Measurements from ENCODE around the gene DTHD1. TPM values are rescaled to one million over a fixed set of nuclear protein-coding genes. Genes with fewer than 3 reads are reported as not detected.

DTHD1 gene
- total RNA-seq, 1 donor from 2014 or later = not detected

DNA sequence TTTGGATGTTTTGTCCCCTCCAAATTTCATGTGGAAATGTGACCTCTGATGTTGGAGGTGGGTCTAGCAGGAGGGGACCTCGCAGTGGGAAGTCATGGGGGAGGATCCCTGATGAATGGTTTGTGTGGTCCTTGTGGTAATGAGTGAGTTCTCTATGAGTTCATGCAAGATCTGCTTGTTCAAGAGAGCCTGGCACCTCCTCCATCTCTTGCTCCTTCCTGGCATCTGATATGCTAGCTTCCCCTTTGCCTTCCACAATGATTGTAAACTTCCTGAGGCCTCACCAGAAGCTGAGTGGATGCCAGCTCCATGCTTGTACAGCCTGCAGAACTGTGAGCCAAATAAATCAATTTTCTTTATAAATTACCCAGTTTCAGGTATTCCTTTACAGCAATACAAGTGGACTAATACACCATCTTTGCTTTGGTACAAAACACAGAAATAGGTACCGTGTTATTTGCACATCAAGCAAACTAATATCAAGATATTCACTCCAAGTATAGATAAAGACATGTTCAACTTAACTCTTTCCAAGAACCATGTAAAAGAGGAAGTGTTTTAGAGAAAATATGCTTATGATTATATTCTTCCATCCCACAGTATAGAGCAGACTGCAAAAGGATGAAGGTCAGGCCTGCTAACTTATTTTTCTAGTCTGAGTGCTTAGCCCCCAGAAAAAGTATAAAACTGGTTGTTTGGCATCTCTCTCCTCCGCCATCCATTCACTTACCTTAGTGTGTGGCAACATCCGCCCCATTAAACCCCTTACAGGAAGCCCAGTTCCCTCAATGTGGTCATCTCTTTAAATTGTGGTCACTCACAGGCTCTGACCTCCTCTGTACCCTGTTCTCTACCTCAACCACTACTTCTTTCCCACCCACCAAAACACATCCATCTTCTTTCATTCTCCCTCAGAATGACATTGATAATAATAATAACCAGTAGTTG is 43.8 kb upstream of the DTHD1 start:
- Mint-ChIP-seq H3K27ac (ENCODE audit: unreplicated experiment) (no peak overlapping the region), H3K9me3 (ENCODE audit: unreplicated experiment) (no peaks in the 10 kb centered on the region), H3K27me3 (ENCODE audit: unreplicated experiment) (peaks cover 1% of the 10 kb centered on the region), H3K36me3 (ENCODE audit: low read depth, unreplicated experiment) (peaks cover 18% of the 10 kb centered on the region), H3K4me3 (ENCODE audit: unreplicated experiment) (no peak overlapping the region), H3K4me1 (ENCODE audit: unreplicated experiment) (peaks cover 7% of the 10 kb centered on the region)
- TF ChIP-seq, protein P1, sequence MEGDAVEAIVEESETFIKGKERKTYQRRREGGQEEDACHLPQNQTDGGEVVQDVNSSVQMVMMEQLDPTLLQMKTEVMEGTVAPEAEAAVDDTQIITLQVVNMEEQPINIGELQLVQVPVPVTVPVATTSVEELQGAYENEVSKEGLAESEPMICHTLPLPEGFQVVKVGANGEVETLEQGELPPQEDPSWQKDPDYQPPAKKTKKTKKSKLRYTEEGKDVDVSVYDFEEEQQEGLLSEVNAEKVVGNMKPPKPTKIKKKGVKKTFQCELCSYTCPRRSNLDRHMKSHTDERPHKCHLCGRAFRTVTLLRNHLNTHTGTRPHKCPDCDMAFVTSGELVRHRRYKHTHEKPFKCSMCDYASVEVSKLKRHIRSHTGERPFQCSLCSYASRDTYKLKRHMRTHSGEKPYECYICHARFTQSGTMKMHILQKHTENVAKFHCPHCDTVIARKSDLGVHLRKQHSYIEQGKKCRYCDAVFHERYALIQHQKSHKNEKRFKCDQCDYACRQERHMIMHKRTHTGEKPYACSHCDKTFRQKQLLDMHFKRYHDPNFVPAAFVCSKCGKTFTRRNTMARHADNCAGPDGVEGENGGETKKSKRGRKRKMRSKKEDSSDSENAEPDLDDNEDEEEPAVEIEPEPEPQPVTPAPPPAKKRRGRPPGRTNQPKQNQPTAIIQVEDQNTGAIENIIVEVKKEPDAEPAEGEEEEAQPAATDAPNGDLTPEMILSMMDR (IDR thresholded peaks at IDR 0.05; ENCODE audit: unreplicated experiment) = no peak
- no peak for DNase-seq (ENCODE audit: low spot score)

DNA sequence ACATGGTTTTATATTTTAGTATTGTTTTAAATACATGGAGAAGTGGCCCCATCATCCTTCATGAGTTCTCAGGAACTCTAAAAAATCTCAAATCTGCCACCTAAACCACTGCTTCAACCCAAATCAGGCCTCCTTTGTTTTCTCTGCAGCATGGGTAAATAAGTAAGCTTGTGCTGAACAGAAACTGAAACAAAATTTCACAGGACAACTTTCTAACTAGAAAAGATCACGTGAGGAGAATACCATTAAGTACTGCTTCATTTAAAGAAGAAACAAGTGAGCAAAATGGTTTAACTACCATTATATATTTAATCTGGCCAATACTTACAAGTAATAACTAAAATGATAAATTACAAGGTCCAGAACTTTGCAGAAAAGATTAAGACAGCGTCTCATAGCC is 39.6 kb upstream of the DTHD1 start:
- H3K4me3 Mint-ChIP-seq (ENCODE audit: unreplicated experiment) = peak overlapping the region; percentile 13
- no peak for DNase-seq (ENCODE audit: low spot score)
- H3K27ac Mint-ChIP-seq (ENCODE audit: unreplicated experiment) = no peak overlapping the region
- TF ChIP-seq, protein P1 (IDR thresholded peaks at IDR 0.05; ENCODE audit: unreplicated experiment) = no peak
- peaks cover 19% of the 10 kb centered on the region for H3K4me1 Mint-ChIP-seq (ENCODE audit: unreplicated experiment)
- peaks cover 11% of the 10 kb centered on the region for H3K36me3 Mint-ChIP-seq (ENCODE audit: low read depth, unreplicated experiment)
- no peaks in the 10 kb centered on the region for H3K9me3 Mint-ChIP-seq (ENCODE audit: unreplicated experiment)
- H3K27me3 Mint-ChIP-seq (ENCODE audit: unreplicated experiment) = peaks cover 8% of the 10 kb centered on the region

DNA sequence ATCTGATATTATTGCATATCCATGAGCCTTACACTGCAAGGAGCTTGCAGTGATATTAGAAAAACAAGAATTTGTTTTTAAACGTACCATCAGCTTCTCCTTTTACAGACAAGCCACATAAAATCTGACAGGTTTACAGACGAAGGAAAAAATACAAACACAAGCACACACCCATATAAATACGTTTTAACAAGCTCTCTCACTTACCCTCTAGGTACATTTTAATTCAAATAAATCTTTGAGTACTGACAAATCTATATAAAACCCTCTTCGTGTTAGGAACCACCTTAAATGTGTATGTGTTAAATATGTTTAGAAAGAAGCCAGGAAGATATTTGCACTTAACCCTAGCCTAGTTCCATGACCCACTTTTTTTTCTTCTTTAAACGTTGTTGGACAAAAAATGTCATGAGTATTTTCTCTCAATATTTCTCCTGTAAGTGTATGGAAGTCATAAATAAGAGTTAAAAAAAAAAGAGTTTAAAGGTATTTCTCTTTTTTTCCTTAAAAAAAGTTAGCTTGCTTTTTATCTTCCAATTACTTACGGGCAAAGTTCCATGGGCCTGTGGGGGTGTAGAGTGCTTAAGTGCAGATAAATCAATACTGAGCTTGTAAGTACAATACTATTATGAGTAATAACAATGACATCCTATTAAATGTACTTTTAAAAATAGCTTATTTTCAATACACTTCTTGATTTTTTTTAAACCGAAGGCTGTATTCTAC is 38.6 kb upstream of the DTHD1 start:
- no peak for DNase-seq (ENCODE audit: low spot score)
- Mint-ChIP-seq H3K27ac (ENCODE audit: unreplicated experiment) (no peak overlapping the region), H3K9me3 (ENCODE audit: unreplicated experiment) (no peaks in the 10 kb centered on the region), H3K36me3 (ENCODE audit: low read depth, unreplicated experiment) (peaks cover 4% of the 10 kb centered on the region), H3K27me3 (ENCODE audit: unreplicated experiment) (peaks cover 8% of the 10 kb centered on the region), H3K4me1 (ENCODE audit: unreplicated experiment) (peaks cover 19% of the 10 kb centered on the region), H3K4me3 (ENCODE audit: unreplicated experiment) (peak overlapping the region; percentile 95)
- TF ChIP-seq, protein P1 (IDR thresholded peaks at IDR 0.05; ENCODE audit: unreplicated experiment) = no peak

DNA sequence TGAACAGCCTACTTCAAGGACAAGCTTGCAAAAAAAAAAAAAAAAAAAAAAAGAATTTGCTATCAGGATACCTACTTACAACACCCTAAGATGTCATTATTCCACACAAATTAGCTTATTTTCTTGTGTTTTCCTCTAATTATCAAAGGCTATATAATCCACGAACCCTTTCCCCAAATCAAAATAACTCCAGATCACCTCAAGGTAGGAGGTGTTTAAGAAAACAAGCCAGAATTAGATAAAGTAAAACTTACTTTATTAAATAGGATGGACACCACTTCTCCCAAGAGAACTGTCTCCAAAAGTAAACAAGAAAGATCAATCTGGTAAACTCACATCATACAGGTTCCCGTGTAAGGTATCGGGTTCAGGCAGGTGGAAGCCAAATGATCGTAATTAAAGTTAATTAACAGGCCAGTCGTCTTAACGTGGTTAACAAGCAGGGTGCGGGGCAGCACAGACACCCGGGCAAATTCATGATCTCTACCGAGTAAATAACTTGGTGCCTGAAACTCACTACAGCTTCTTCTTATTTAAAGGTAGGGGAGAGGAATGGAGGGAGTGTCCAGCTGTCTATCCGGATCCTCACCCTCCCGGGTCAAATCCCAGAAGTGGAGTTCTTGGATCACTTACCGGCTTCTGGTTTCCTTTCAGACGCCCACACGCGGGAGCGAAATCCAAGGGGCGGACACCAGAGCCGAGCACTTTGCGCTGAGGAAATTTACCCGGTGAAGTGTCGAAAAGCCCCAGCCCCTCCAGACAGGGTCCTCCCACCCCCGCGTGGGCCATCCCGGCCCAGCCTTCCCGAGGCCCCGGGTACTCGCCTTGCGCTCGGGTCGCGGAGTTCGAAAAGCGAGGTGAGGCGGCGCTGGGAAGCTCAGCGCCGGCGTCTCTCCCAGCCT is 37.8 kb upstream of the DTHD1 start:
- Mint-ChIP-seq H3K27ac (ENCODE audit: unreplicated experiment) (peak overlapping the region; percentile 72), H3K36me3 (ENCODE audit: low read depth, unreplicated experiment) (no peaks in the 10 kb centered on the region), H3K4me1 (ENCODE audit: unreplicated experiment) (peaks cover 19% of the 10 kb centered on the region), H3K27me3 (ENCODE audit: unreplicated experiment) (peaks cover 8% of the 10 kb centered on the region), H3K9me3 (ENCODE audit: unreplicated experiment) (no peaks in the 10 kb centered on the region), H3K4me3 (ENCODE audit: unreplicated experiment) (peak overlapping the region; percentile 95)
- DNase-seq (ENCODE audit: low spot score) = peak; percentile 58
- TF ChIP-seq, protein P1 (IDR thresholded peaks at IDR 0.05; ENCODE audit: unreplicated experiment) = no peak

Data from endothelial cell (in vitro differentiated cells).